HG03135 (cell line): ENCODE measurements around the gene RHEX.
A peak's percentile ranks its signal among the peaks of the same experiment; 100 is the strongest.
"Not testable (repeated sequence)": the region's sequence is repeated elsewhere in the genome, so short reads cannot be mapped to it uniquely, and the experiment has no call there.

ENCODE experiments used
- ATAC-seq: cut with Tn5 transposase; IDR thresholded peaks from one replicate; pipeline ENCODE4 v1.9.1; 2021; ENCODE audit warnings: mild to moderate bottlenecking, moderate library complexity; ENCODE audit not compliant: unreplicated experiment

RHEX gene, protein sequence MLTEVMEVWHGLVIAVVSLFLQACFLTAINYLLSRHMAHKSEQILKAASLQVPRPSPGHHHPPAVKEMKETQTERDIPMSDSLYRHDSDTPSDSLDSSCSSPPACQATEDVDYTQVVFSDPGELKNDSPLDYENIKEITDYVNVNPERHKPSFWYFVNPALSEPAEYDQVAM

DNA sequence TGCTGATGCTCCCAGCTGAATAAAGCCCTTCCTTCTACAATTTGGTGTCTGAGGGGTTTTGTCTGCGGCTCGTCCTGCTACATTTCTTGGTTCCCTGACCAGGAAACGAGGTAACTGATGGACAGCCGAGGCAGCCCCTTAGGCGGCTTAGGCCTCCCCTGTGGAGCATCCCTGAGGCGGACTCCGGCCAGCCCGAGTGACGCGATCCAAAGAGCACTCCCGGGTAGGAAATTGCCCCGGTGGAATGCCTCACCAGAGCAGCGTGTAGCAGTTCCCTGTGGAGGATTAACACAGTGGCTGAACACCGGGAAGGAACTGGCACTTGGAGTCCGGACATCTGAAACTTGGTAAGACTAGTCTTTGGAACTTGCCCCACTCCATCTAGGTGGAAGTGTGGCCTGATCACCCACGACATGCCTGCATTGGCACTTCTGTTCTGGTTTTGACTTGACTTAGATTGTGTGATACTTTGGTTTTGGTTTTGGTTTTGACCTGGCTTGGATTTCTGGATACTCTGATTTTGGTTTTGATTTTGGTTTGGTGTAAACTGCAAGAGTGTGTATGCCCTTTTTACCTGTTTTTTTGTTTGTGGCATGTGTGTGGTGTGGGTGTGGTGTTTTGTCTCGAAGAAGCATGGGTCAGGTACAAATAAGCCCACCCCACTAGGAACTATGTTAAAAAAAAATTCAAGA is at the start of gene RHEX:
Gene RHEX (plus strand): TSS at position 255 of the 692 bp plus-strand sequence. CDS start 44,656 bp downstream, outside the sequence.
- not testable (repeated sequence) for ATAC-seq

DNA sequence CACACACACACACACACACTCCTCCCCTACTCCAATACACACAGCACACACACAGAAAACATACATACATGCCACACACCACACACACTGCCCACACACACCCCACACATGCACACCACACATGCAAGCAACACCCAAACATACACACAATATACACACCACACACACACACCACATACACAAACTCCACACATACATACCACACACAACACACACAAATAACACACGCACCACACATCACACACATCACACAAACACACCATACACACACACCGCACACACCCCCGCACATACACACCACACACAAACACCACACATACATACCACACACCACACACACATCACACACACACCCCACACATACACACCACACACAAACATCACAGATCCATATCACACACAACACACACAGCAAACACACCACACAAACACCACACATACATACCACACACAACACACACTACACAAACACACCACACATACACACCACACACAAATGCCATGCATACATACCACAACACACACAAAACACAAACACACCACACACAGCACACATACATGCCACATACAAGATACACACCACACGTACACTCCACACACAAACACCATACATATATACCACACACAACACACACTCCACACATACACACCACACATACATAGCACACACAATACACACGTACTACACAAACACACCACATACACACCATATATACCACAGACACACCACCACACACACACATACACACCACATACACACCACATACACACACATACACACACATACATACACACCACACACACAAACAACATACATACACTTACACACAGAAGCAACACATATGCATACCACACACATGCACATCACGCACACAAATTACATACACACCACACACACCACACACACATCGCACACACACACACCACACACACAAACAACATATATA is 48.8 kb upstream of the RHEX start:
- ATAC-seq, result no peak

DNA sequence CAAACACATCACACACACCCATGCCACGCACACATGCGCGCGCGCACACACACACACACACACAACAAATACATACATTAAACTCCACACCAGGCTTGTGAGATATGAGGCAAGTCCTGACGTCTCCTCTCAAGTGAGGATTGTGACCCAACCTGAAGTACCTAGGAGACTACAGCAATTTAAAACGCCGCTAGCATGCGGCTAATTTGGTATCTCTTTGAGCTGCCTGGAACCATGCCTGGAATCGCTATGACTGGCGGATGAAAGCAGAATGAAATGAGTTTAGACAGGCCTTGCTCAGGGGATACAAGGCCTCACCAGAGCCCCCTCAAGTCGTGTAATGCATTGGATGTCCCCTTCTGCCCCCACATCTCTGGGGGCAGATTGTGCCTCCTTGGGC is 48.1 kb upstream of the RHEX start:
- ATAC-seq, result no peak

DNA sequence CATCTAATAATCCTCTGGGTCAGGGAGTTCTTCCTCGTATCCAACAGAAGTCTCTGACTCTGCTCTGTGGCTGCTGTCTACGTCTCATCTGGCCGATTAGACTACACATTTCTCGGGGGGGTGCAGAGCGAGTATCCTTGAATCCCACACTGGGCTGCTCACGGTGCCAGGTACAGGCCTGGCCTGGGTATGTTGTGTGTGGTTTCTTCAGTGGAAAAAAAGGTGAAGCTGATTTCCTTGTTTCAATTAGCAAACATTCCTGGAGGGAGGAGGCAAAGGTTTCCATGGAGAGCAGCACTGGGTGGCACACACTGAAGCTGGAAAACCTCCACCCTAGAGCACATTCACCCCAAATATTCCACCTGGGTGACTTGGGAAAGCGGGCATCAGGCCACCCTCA is 47.7 kb upstream of the RHEX start:
- ATAC-seq, result no peak

DNA sequence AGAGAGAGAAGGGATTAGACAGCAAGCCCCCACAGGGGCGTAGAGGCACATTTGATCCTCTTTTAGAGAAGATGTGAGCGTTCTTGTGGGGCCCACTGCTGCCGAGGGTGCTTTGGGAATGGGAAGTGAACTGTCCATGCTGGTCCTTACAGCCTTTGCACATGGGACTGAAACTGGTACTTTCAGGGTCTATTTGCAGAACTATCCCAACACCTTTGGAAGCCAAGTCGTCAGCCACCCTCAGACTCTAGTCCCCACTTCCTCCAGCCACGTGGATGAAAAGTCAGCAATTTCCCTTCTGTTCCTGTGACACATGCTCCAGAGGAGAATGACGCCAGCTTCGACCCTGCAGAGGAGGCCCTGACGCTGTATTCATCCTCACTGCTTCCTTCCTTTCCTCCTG is 47.2 kb upstream of the RHEX start:
- ATAC-seq, result no peak

DNA sequence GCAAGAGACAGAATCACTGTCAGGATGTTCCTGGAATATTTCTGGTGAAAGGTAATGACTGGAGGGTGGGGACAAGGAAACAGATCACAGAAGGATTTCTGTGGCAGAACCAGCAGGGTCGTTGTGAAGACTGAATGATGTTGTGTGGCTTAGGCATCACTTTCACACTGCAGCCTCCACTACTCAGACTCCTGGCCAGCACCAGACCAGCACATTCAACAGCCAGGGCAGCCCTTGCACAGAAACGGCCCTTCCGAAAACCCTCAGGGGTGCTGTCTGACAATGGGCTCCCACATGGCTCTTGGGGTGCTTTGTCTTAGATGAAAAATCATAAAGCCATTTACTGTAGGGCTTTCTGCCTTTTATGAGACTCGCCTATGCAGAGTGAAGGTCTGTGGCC is 46.0 kb upstream of the RHEX start:
- no peak for ATAC-seq

DNA sequence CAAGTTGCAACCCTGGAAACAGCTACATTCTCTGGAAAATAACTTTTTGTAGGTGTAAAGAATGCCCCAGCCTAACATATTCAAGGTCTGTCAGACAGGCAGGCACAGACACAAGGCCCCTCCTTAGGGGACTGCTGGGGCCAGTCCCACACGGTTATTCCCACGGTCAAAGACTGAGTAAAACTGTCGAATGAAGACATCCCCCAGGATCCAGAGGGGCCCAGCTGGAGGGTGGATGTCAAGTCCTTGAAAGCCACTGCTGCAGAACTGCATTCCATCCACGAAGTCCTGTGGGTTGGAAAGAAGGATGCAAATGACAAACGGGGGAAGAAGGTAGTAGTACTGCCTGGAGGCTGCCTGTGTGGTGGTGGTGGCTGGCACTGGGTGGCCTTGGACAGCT is 42.9 kb upstream of the RHEX start:
- no peak for ATAC-seq

DNA sequence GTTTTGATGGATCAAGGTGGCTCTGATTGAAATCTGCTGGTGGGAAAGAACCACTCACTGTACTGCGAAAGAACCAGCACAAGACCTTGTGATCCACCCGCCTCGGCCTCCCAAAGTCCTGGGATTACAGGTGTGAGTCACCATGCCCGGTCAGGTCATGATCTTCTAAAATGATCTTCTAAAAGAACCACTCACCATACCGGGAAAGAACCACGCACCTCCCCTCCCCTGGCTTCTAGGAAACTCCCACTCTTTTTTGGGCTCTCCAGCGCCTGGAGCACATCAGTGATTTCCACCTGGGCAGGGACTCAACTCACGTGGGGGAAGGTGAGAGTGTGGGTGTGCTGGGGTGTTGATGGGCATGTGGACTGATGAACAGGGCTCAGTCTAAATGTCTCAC is 41.9 kb upstream of the RHEX start:
- ATAC-seq, result no peak

DNA sequence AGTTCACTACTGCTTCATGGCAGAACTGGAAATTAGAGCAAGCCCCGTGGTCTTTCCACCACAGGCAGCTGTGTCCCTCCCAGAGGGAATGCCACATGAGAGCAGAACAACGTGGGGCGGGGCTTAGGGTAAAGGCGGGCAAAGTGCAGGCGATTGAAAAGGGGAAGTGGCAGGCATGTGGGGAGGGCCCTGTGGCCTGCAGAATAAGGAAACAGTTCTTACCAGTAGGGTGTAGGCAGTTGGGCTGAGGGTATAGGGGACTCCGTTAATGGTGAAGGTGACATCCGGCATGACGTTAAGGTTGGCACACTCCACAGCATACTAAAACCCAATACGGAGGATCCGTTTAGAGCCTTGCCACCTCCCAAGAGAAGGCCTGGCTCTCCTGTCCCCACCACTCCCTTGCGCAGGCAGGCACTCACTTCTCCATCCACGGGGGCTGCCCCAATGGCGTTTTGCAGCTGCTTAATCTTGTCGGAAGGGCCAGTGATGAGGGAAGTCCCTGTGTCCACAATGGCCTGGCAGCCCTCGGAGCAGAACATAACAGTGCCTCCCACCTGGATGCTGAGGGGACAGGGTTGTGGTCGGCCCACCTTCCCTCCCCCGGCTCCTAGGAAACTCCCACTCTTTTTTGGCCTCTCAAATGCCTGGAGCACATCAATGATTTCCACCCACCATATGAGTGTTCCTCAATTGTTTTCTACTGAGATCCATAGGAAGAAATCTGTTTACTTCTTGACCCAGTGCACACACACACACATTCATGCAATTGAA is 40.7 kb upstream of the RHEX start:
- ATAC-seq, result peak; percentile 88

DNA sequence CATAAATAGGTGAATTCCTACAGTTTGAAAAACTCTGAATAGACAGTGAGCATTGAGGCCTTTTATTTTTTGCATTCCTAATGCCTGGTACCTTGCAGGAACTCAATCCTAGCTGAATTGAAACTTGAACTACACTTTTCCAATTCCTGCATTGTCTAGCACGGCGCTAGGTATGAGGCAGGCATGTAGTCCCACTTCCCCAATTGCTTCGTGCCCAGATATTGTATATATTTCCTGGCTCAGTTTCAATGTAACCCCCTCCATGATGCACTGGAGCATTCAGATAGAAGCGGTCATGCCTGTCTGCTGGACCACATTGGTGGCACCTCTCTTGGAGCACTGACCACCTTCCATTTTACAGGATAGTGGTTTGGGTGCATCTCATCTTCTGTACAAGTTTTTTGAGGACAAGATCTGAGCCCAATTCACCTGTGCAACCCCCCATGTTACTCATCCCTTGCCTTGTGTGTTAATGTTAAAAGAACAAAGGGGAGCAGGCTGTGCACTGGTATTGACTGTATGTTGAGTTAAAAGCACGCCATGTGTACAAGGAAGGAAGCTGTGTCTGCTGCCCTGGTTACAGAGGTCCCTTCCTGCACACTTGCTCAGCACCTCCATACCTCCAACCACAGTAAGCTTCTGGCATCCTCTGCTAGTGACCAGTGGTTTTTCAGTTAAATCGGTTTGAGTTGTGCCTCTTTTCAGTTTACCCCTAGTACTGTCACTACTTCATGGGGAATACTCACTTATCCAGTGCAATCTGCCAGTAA is 39.8 kb upstream of the RHEX start:
- ATAC-seq, result no peak

DNA sequence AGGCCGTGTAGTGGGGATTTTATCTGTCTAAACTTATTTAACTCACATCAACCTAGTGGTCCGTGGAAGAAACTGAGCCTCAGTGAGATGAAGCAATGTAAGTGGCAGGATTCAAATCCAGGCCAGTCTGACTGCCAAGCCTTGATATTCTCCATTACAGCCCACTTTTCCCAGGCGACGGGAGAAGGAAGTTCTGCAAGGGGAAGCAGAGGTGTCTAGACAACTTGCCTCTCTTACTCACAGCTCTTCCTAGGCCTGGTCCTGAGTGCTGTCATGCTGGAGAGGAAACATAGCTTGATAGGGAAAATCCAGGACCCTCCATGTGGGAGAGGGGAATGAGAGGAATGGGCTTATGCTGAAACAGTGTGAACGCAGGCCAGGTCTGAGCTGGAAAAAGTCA is 38.4 kb upstream of the RHEX start:
- ATAC-seq, result no peak

DNA sequence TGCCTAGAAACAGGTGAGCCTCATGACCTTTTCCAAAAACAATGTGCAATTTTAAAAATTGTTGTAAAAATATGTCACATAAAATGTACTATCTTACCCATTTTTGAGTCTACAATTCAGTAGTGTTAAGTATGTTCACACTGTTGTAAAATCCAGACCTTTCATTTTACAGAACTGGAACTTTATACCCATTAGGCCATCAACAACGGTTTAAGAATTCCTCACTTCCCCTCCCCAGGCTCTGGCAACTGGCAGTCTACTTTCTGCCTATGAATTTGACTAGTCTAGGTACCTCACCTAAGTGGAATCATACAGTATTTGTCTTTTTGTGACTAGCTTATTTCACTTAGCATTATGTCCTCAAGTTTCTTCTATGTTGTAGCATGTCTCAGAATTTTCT is 37.9 kb upstream of the RHEX start:
- no peak for ATAC-seq

DNA sequence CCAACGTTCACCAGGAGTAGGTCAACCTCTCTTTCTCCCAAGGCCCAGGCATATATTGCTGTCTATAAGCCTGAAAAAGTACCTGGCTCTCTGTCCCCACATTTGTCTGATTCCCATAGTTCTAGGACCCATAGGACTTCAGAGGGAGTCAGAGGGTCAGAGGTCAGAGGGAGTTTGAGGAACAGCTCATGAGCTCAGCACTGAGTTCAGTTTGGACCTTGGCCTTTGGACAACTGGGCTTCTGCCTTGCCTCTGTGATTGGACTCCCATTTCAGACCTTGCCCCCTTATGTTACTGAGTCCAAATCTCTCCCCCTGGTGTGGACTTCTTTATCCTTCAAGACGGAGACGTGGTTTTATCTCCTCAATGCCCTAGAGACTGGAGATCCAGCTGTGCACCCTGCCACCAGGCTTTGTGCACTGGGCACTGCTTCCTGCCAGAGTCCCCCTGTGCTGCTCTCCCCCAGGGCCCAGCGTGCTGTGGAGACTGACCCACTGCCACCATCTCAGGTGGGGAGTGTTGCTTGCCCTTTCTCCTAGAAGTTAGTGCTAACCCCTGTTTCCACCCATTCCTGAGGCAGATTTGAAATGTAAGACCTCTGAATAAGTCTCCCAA is 32.5 kb upstream of the RHEX start:
- no peak for ATAC-seq

DNA sequence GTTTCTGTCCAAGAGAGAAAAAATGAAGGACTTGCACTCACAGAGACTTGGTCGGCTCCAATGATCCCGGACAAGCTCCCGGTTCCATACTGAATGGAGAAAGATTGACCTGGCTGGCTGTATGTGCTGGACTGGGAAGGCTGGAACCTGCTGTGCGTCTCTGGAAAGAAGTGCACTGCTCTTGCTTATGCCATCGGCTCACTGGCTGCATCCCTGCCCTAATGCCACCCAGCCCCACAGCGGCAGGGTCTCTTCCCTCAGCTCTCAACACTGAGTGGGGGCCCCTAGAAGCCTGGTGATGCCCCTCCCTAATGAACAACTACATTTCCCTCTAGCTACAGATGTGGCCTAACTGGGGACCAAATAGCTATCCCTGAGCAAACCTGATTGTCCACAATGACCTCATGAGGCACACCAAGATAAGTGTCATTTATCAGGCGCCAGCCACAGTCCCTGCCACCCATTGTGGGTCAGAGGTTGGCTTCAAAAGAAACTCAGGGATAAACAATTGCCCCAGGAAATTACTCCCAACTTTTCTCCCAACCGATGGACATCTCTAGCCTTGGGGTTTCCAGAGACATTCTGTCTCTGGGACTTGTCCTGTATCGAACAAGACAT is 31.9 kb upstream of the RHEX start:
- ATAC-seq, result no peak

DNA sequence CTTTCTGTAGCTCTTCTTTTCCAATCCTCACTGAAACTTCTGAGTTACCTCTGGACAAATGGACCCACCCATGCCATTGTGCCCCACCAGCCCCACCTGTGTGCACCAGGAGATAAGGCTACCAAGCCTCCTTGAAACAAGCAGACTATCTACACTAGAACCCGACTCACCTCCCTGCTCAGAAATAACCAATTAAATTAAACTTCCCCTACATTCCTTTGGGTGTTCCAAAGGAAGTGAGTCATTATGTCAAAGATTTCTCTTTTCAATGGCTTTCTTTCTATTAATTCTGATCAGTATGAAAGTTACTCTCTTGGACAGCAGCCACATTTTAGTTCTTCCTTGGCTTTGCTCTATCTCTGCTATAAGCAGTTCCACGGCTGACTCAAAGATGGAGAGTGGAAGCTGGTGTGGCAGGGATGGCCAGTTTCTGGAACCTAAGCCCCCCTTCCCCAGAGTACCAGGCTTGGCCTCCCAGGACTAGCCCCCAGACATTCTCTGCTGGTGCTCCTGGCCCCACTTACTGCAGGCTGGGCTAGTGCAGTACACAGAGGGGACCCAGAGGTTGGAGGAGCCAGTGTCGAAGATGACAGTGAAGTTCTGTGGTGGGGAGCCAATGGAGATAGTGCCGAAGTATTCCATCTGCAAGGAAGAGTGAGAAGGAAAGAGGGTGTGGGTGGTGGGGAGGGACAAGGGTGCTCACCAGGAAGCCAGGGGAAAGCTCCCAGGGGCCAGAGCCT is 31.2 kb upstream of the RHEX start:
- no peak for ATAC-seq

DNA sequence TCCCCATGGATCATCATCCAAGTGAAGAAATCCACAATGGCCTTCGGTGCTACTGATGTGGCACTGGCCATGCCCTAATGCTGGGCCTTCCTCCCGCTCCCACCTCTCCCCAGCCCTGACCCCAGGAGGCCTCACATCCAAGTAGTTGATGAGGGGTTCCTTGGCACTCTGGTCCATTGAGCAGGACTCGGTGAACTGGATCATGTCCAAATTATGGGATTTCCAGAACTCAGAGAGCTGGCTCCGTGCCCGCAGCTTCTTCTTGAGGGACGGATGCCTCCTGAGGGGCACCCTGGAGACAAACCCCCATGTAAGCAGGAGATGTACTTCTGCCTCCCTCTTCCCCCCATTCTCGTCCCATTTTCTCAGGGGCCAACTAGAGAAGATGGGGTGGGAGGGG is 30.2 kb upstream of the RHEX start:
- no peak for ATAC-seq

DNA sequence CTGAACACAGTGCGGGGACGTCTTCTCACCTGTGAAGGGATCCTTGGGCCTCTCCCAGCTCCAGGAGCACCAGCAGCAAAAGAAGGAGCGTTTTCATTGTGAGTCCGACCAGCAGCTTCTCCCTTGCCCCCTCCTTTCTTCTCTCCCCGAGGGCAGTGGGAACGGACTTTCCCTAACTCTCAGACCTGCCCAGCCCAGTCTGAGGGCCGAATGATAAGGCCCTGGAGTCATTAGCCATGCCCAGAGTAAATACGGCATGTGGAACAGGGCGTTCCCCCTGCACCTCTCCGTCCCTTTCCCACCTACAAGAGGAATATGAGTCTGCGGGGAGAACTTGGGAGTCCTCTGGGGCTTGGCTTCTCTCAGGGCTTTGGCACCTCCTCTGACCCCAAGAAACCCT is 29.3 kb upstream of the RHEX start, which contains the start of gene CTSE:
Gene CTSE (minus strand): TSS at position 201 of the 400 bp plus-strand sequence. CDS start 104 bp downstream, at position 97.
- no peak for ATAC-seq

DNA sequence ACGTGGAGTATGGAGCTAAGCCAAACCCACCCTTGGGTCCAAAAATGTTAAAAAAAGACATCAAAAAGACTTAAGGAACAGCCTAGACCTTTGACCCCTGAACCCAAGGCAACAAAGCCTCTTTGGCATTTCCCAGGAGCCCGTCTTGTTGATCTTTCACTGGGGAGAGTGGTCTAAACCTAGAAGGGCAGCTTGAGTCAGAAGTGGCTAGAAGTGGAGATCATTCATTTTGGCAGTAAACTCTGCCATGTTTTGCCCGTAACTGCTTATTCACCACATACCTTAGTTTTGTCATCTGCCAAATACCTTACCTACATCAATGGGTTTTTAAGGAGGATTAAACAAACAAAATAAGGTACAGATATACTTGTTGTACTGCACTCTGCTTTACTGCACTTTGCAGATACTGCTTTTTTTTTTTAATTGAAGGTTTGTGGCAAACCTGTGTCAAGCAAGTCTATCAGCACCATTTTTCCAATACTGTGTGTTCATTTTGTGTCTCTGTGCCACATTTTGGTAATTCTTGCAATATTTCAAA is 27.6 kb upstream of the RHEX start:
- no peak for ATAC-seq
